ENCODE results near the gene NMRK2. TPM values are rescaled to one million over a fixed set of nuclear protein-coding genes. Genes with fewer than 3 reads are reported as not detected.
A peak's percentile ranks its signal among the peaks of the same experiment; 100 is the strongest.

Gene NMRK2
- total RNA-seq, 1 experiment from 2014 or later: not detected

GRCh38 chr19:3975637-3976087 lies 42.8 kb downstream of the NMRK2 start:
- H3K9me3 ChIP-seq (ENCODE audit: control insufficient read depth in 1 of 2, insufficient read depth in 1 of 2, low read depth in 1 of 2, low read length in 2 of 2): no peaks in the 10 kb centered on the region
- TF ChIP-seq SIN3A (IDR thresholded peaks at IDR 0.05; ENCODE audit: low read depth) (0 out of 2 replicates have a peak, but pooled peaks have one; percentile 10), JUND (IDR thresholded peaks at IDR 0.05) (no peak), POLR2AphosphoS5 (IDR thresholded peaks at IDR 0.05; ENCODE audit: low read depth, low read length) (0 out of 2 replicates have a peak, but pooled peaks have one; percentile 37)
- H3K27me3 ChIP-seq (ENCODE audit: insufficient read depth, low read length): no peaks in the 10 kb centered on the region
- DNase-seq (ENCODE audit: low read depth, low spot score) (no peak), ATAC-seq (no peak)
- H3K4me3 ChIP-seq (replicated peaks in 1 of 2; ENCODE audit: low read depth in 1 of 2, low read length in 2 of 2): no peak overlapping the region
- H3K9ac ChIP-seq (ENCODE audit: low read length): no peak overlapping the region
- H3K27ac ChIP-seq (ENCODE audit: low read depth, low read length): 0 out of 2 replicates have a peak overlapping the region, but pooled peaks have one; percentile 28
- H2AFZ ChIP-seq (ENCODE audit: low read depth, low read length, poor library complexity, severe bottlenecking): no peak overlapping the region
- BruUV-seq (replicated peaks): no TSS peak
- H4K20me1 ChIP-seq (ENCODE audit: insufficient read depth): peaks cover 44% of the 10 kb centered on the region; the same call in 1 of the 2 replicates
- H3K4me1 ChIP-seq (ENCODE audit: control insufficient read depth in 1 of 2, insufficient read depth in 2 of 2, low read length in 2 of 2): peaks cover 0 to 14% of the 10 kb centered on the region in 2 experiments; a peak in 3 of 4 replicates
- intact Hi-C loops (cut with micrococcal nuclease): no loop called here
- RAD21 ChIA-PET (ENCODE audit: low non-redundant PET in 1 of 2, low total read pairs in 2 of 2, uncharacterized antibody in 2 of 2, unreplicated experiment in 2 of 2): no interaction called here
- no peaks in the 10 kb centered on the region for H3K9me2 ChIP-seq (ENCODE audit: insufficient read depth)
- POLR2A ChIA-PET: interaction anchor here (0.5 to 1.5 kb wide), 3 partner anchors 9 to 160 kb away, joined by 3 to 9 read pairs (median 9); partner anchors contain the start of gene EEF2
- H3K36me3 ChIP-seq (ENCODE audit: control insufficient read depth in 1 of 2, insufficient read depth in 2 of 2, low read length in 2 of 2): peaks cover 43 to 53% of the 10 kb centered on the region in 2 experiments
- CTCF ChIA-PET: interaction anchor here (1.5 kb wide), 2 partner anchors 12 to 123 kb away, joined by 5 read pairs; no protein-coding TSS in a partner anchor
- H3K4me2 ChIP-seq (ENCODE audit: low read length): no peak overlapping the region
- peaks cover 57% of the 10 kb centered on the region for H3K79me2 ChIP-seq (ENCODE audit: insufficient read depth, low read length)

GRCh38 chr19:3976495-3977241 lies 43.8 kb downstream of the NMRK2 start:
- Histone ChIP-seq H3K4me2 (ENCODE audit: low read length) (no peak overlapping the region), H3K27ac (ENCODE audit: low read depth, low read length) (peak overlapping the region; percentile 32; the same call in 1 of the 2 replicates), H3K27me3 (ENCODE audit: insufficient read depth, low read length) (no peaks in the 10 kb centered on the region), H3K79me2 (ENCODE audit: insufficient read depth, low read length) (peaks cover 65% of the 10 kb centered on the region), H3K4me3 (replicated peaks in 1 of 2; ENCODE audit: low read depth in 1 of 2, low read length in 2 of 2) (no peak overlapping the region), H3K9ac (ENCODE audit: low read length) (no peak overlapping the region), H3K9me3 (ENCODE audit: control insufficient read depth in 1 of 2, insufficient read depth in 1 of 2, low read depth in 1 of 2, low read length in 2 of 2) (no peaks in the 10 kb centered on the region), H4K20me1 (ENCODE audit: insufficient read depth) (peaks cover 54% of the 10 kb centered on the region; the same call in 1 of the 2 replicates), H3K9me2 (ENCODE audit: insufficient read depth) (no peaks in the 10 kb centered on the region), H3K36me3 (ENCODE audit: control insufficient read depth in 1 of 2, insufficient read depth in 2 of 2, low read length in 2 of 2) (peaks cover 53 to 63% of the 10 kb centered on the region in 2 experiments), H2AFZ (ENCODE audit: low read depth, low read length, poor library complexity, severe bottlenecking) (no peak overlapping the region), H3K4me1 (ENCODE audit: control insufficient read depth in 1 of 2, insufficient read depth in 2 of 2, low read length in 2 of 2) (peaks cover 0 to 10% of the 10 kb centered on the region in 2 experiments; a peak in 2 of 4 replicates)
- RAD21 ChIA-PET (ENCODE audit: low non-redundant PET in 1 of 2, low total read pairs in 2 of 2, uncharacterized antibody in 2 of 2, unreplicated experiment in 2 of 2): no interaction called here
- DNase-seq (ENCODE audit: low read depth, low spot score): no peak
- ATAC-seq: peak; percentile 6; the same call in 1 of the 2 replicates
- CTCF ChIA-PET: no interaction called here
- TF ChIP-seq EZH2phosphoT487 (IDR thresholded peaks at IDR 0.05; ENCODE audit: borderline replicate concordance): no peak
- no peak for TF ChIP-seq JUND (IDR thresholded peaks at IDR 0.05)
- TF ChIP-seq ZBTB33 (IDR thresholded peaks at IDR 0.05; ENCODE audit: extremely low read depth, insufficient replicate concordance, low read length): no peak
- TF ChIP-seq RAD21 (IDR thresholded peaks at IDR 0.05; ENCODE audit: low read depth): no peak
- no peak for TF ChIP-seq POLR2A (IDR thresholded peaks at IDR 0.05; ENCODE audit: borderline replicate concordance, extremely low read depth, insufficient read depth, insufficient read length)
- no peak for TF ChIP-seq EGR1 (IDR thresholded peaks at IDR 0.05; ENCODE audit: low read depth)
- no peak for TF ChIP-seq FOSL1 (IDR thresholded peaks at IDR 0.05; ENCODE audit: low read depth)
- TF ChIP-seq SRF (IDR thresholded peaks at IDR 0.05; ENCODE audit: low read depth): no peak
- no peak for TF ChIP-seq REST (IDR thresholded peaks at IDR 0.05; ENCODE audit: low read depth)
- TF ChIP-seq ELF1 (IDR thresholded peaks at IDR 0.05; ENCODE audit: borderline replicate concordance, low read depth): no peak
- no peak for TF ChIP-seq CEBPB (IDR thresholded peaks at IDR 0.05; ENCODE audit: low read depth)
- no peak for TF ChIP-seq ZNF274 (IDR thresholded peaks at IDR 0.05; ENCODE audit: low read depth, low read length)
- POLR2A ChIA-PET: interaction anchor here (0.5 to 1.5 kb wide), 2 partner anchors 9 to 161 kb away, joined by 3 to 9 read pairs; partner anchors contain the start of gene EEF2
- BruUV-seq (replicated peaks): TSS peak; percentile 30
- intact Hi-C loops (cut with micrococcal nuclease): no loop called here

Measured in HCT116 (cell line).